ENCODE data around the gene ATRNL1. TPM values are rescaled to one million over a fixed set of nuclear protein-coding genes. Genes with fewer than 3 reads are reported as not detected.

ATRNL1 gene
- total RNA-seq, 6 experiments from 2014 or later = 0.08 to 0.23 (median 0.09) TPM; not detected in 3

GRCh38 chr10:115951242-115951641, 858.1 kb downstream of the ATRNL1 start:
- Mint-ChIP-seq H3K27ac (no peak overlapping the region), H3K27me3 (ENCODE audit: insufficient read depth) (no peaks in the 10 kb centered on the region), H3K9me3 (no peaks in the 10 kb centered on the region), H3K36me3 (ENCODE audit: low read depth) (peaks cover 1% of the 10 kb centered on the region; the same call in 1 of the 2 replicates), H3K4me1 (ENCODE audit: low read depth) (peaks cover 77% of the 10 kb centered on the region), H3K4me3 (no peak overlapping the region)
- no peak for DNase-seq
- no peak for TF ChIP-seq CTCF (IDR thresholded peaks at IDR 0.05)

- H3K27ac Mint-ChIP-seq = no peak overlapping the region
- H3K4me3 Mint-ChIP-seq = no peak overlapping the region; the same call in 1 of the 2 replicates
- DNase-seq = no peak
- H3K36me3 Mint-ChIP-seq (ENCODE audit: low read depth) = peaks cover 5% of the 10 kb centered on the region; the same call in 1 of the 2 replicates
- no peak for TF ChIP-seq CTCF (IDR thresholded peaks at IDR 0.05)
- no peaks in the 10 kb centered on the region for H3K9me3 Mint-ChIP-seq
- H3K4me1 Mint-ChIP-seq (ENCODE audit: low read depth) = peaks cover 76% of the 10 kb centered on the region
- no peaks in the 10 kb centered on the region for H3K27me3 Mint-ChIP-seq (ENCODE audit: insufficient read depth)
Measured at GRCh38 chr10:115953281-115953680, 860.1 kb downstream of the ATRNL1 start.

GRCh38 chr10:115953968-115954367, 860.8 kb downstream of the ATRNL1 start:
- no peak overlapping the region for H3K4me3 Mint-ChIP-seq
- H3K4me1 Mint-ChIP-seq (ENCODE audit: low read depth) = peaks cover 69% of the 10 kb centered on the region
- no peak for DNase-seq
- H3K36me3 Mint-ChIP-seq (ENCODE audit: low read depth) = peaks cover 5% of the 10 kb centered on the region; the same call in 1 of the 2 replicates
- no peak for TF ChIP-seq CTCF (IDR thresholded peaks at IDR 0.05)
- no peaks in the 10 kb centered on the region for H3K27me3 Mint-ChIP-seq (ENCODE audit: insufficient read depth)
- no peak overlapping the region for H3K27ac Mint-ChIP-seq
- no peaks in the 10 kb centered on the region for H3K9me3 Mint-ChIP-seq

- peak; percentile 48 for DNase-seq
- Mint-ChIP-seq H3K27me3 (ENCODE audit: insufficient read depth) (no peaks in the 10 kb centered on the region), H3K4me1 (ENCODE audit: low read depth) (peaks cover 45% of the 10 kb centered on the region), H3K4me3 (0 out of 2 replicates have a peak overlapping the region, but pooled peaks have one; percentile 26), H3K36me3 (ENCODE audit: low read depth) (peaks cover 5% of the 10 kb centered on the region; the same call in 1 of the 2 replicates), H3K27ac (peak overlapping the region; percentile 79), H3K9me3 (no peaks in the 10 kb centered on the region)
- TF ChIP-seq CTCF (IDR thresholded peaks at IDR 0.05) = no peak
Measured at GRCh38 chr10:115956225-115957011, 863.3 kb downstream of the ATRNL1 start.

GRCh38 chr10:115957012-115957399, 863.8 kb downstream of the ATRNL1 start:
- Mint-ChIP-seq H3K4me1 (ENCODE audit: low read depth) (peaks cover 41% of the 10 kb centered on the region), H3K9me3 (no peaks in the 10 kb centered on the region), H3K4me3 (no peak overlapping the region), H3K36me3 (ENCODE audit: low read depth) (peaks cover 5% of the 10 kb centered on the region; the same call in 1 of the 2 replicates), H3K27ac (no peak overlapping the region), H3K27me3 (ENCODE audit: insufficient read depth) (no peaks in the 10 kb centered on the region)
- TF ChIP-seq CTCF (IDR thresholded peaks at IDR 0.05) = no peak
- DNase-seq = peak; percentile 26

Data from HFFc6 (cell line).